ENCODE measurements around the gene PCDH11X.
A peak's percentile ranks its signal among the peaks of the same experiment; 100 is the strongest.
"Not testable (repeated sequence)": the region's sequence is repeated elsewhere in the genome, so short reads cannot be mapped to it uniquely, and the experiment has no call there.

The PCDH11X gene, protein sequence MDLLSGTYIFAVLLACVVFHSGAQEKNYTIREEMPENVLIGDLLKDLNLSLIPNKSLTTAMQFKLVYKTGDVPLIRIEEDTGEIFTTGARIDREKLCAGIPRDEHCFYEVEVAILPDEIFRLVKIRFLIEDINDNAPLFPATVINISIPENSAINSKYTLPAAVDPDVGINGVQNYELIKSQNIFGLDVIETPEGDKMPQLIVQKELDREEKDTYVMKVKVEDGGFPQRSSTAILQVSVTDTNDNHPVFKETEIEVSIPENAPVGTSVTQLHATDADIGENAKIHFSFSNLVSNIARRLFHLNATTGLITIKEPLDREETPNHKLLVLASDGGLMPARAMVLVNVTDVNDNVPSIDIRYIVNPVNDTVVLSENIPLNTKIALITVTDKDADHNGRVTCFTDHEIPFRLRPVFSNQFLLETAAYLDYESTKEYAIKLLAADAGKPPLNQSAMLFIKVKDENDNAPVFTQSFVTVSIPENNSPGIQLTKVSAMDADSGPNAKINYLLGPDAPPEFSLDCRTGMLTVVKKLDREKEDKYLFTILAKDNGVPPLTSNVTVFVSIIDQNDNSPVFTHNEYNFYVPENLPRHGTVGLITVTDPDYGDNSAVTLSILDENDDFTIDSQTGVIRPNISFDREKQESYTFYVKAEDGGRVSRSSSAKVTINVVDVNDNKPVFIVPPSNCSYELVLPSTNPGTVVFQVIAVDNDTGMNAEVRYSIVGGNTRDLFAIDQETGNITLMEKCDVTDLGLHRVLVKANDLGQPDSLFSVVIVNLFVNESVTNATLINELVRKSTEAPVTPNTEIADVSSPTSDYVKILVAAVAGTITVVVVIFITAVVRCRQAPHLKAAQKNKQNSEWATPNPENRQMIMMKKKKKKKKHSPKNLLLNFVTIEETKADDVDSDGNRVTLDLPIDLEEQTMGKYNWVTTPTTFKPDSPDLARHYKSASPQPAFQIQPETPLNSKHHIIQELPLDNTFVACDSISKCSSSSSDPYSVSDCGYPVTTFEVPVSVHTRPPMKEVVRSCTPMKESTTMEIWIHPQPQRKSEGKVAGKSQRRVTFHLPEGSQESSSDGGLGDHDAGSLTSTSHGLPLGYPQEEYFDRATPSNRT (N-terminal part only)

DNA sequence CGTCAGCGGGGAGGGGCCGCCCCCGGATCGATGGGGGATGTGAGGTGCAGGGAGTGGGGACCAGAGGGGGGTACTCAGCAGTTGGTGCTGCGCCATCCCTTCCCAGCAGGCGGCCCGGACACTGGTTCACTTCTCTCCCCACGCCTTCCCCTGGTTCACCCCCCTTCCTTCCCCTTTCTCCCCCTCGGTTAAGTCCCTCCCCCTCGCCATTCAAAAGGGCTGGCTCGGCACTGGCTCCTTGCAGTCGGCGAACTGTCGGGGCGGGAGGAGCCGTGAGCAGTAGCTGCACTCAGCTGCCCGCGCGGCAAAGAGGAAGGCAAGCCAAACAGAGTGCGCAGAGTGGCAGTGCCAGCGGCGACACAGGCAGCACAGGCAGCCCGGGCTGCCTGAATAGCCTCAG lies at the start of gene PCDH11X:
PCDH11X (plus strand) TSS at position 241 of the 400 bp plus-strand sequence. CDS start 56,130 bp downstream, outside the sequence.
- H3K9me3 ChIP-seq; H3K27me3 ChIP-seq (ENCODE audit: low read depth); in situ Hi-C loops (cut with MboI; ENCODE audit: low sequenced_read_pairs); H3K36me3 ChIP-seq (replicated peaks); H3K4me1 ChIP-seq: not testable (repeated sequence)
- peak within 1 kb of the TSS; percentile 30 for H3K4me3 ChIP-seq
- peak; percentile 64 to 91 for DNase-seq (ENCODE audit: low spot score in 2 of 2)

DNA sequence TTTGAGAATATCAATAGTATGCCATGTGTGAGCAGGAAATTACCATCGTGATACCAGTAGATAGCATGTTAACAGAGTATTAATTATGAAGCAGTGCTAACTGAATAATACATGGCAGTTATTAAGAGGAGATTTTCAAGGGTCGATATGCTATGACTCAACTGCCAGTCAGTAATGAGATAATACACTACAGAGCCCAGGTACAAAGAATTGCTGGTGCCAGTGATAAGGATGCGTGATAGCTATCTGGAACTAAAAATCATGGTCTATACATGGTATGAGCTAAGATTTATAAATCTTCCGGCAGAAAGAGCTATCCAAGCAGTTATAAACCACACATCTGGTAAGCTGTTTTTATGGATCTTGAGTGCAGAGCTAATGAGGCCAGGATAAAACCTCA lies 31.7 kb upstream of the PCDH11X start:
- H3K4me1 ChIP-seq; in situ Hi-C loops (cut with MboI; ENCODE audit: low sequenced_read_pairs); H3K9me3 ChIP-seq; H3K4me3 ChIP-seq; H3K27me3 ChIP-seq (ENCODE audit: low read depth); H3K36me3 ChIP-seq (replicated peaks); DNase-seq (ENCODE audit: low spot score in 2 of 2): not testable (repeated sequence)

DNA sequence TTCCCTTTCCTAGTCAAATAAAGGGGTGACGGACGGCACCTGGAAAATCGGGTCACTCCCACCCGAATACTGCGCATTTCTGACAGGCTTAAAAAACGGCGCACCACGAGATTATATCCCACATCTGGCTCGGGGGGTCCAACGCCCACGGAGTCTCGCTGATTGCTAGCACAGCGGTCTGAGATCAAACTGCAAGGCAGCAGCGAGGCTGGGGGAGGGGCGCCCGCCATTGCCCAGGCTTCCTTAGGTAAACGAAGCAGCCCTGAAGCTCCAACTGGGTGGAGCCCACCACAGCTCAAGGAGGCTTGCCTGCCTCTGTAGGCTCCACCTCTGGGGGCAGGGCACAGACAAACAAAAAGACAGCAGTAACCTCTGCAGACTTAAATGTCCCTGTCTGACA lies 26.2 kb upstream of the PCDH11X start:
- H3K9me3 ChIP-seq; H3K4me3 ChIP-seq; in situ Hi-C loops (cut with MboI; ENCODE audit: low sequenced_read_pairs): not testable (repeated sequence)

DNA sequence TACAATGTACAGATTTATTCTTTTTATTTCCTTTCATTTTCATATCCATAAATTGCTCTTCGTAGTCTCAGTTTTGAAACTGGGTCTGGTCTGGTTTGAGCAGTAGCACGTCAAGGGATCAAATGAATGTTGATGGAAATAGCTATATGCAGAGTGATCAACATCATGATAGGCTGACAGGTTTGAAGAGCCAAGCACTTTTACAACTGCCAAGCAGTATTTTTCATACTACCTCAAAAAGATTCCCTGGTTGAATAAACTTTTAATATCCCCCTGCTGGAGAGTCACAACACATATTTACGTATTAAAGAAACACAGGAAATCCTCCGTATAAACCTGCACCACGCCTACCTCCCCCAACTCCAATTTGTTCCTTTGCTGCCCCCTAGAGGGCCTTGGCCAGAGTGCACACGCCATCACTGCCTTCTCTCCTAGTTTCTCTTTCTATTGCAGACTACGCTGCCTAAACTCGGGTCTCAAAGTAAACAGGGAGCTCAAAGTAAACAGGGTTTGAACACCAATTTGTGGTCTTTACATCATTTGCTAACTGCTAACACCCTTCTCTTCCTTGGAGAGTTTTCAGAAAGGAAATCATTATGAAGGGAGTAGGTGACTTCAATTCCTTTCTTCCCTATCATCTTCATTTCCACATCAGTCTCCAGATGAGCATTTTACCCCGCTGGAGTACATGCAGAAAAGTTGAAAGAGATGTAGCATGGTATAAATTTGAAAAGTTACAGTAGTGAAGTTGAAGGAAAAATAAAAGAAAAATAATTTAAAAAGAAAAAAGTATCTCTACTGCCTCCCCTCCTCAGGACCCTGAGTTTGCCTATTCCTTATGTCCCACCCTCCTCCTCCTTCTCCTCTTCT lies 8.3 kb upstream of the PCDH11X start:
- H3K4me1 ChIP-seq; in situ Hi-C loops (cut with MboI; ENCODE audit: low sequenced_read_pairs); H3K4me3 ChIP-seq; H3K36me3 ChIP-seq (replicated peaks); H3K9me3 ChIP-seq; H3K27me3 ChIP-seq (ENCODE audit: low read depth); DNase-seq (ENCODE audit: low spot score in 2 of 2): not testable (repeated sequence)

More for the DNA sequence above, 26.2 kb upstream of the PCDH11X start:
- H3K36me3 ChIP-seq (replicated peaks); H3K27me3 ChIP-seq (ENCODE audit: low read depth); DNase-seq (ENCODE audit: low spot score in 2 of 2); H3K4me1 ChIP-seq: not testable (repeated sequence)

DNA sequence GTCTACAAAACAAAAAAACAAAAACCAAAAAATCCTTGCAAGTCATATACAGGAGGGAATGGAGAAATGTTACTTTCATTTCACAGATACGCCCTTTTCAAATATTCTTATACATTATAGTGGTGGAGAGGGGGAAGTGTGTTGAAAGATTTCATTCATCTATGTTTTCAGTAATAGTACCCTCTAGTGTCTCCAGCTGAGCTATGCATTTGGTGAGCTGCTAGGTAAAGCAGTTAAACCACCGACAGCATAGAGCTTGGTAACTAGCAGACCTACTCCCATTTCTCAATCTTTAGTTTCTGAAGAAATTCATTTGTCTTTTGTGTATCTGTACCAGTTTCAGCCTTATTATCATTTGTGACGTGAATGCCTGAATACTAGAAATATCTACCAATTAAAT lies 5.2 kb upstream of the PCDH11X start:
- H3K27me3 ChIP-seq (ENCODE audit: low read depth); DNase-seq (ENCODE audit: low spot score in 2 of 2); H3K36me3 ChIP-seq (replicated peaks); H3K4me3 ChIP-seq; H3K4me1 ChIP-seq; in situ Hi-C loops (cut with MboI; ENCODE audit: low sequenced_read_pairs); H3K9me3 ChIP-seq: not testable (repeated sequence)

DNA sequence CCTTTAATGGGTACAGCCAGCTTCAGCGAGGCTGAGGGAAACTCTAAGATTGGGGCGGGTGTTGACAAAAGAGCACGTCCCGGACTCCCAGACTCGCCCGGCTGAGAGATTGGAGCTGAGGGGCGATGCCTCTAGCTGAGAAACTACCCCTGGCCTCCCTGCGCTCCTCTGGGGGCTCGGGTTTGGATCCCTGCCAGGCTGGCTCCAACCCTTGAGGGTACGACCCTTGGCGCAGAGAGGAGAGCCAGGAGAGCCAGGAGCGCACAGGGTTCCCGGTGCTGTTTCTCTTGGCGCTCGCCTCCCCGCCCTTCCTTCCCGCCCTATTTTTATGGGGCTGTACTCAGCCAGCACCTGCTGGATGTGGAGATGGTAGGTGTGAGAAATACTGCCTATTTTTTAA lies 833 bp downstream of the PCDH11X start:
- H3K27me3 ChIP-seq (ENCODE audit: low read depth); H3K9me3 ChIP-seq; H3K4me1 ChIP-seq; in situ Hi-C loops (cut with MboI; ENCODE audit: low sequenced_read_pairs); H3K36me3 ChIP-seq (replicated peaks): not testable (repeated sequence)
- DNase-seq (ENCODE audit: low spot score in 2 of 2): peak in 1 of 2 experiments; percentile 19
- peak overlapping the region; percentile 30 for H3K4me3 ChIP-seq

DNA sequence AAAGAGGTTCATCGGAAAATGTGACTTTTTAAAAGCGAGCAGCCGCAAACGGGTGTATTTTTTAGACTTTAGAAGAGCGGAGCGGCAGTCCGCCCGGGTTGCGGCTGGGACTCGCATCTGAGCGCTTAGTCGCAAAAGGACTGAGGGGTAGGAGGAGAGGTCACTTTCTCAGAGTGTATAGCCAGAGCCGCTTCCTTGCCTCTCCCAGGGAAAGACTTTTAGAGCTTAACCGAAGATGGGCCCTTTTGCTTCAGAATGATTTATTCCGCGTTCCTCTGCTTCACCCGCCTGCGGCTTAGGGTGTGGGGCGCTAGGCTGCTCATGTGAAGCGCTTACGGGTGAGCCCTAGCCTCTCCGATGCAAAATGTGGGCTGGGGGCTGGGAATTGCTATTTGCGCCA lies 1.5 kb downstream of the PCDH11X start:
- H3K4me1 ChIP-seq; DNase-seq (ENCODE audit: low spot score in 2 of 2); H3K27me3 ChIP-seq (ENCODE audit: low read depth); H3K36me3 ChIP-seq (replicated peaks); H3K4me3 ChIP-seq; in situ Hi-C loops (cut with MboI; ENCODE audit: low sequenced_read_pairs); H3K9me3 ChIP-seq: not testable (repeated sequence)

DNA sequence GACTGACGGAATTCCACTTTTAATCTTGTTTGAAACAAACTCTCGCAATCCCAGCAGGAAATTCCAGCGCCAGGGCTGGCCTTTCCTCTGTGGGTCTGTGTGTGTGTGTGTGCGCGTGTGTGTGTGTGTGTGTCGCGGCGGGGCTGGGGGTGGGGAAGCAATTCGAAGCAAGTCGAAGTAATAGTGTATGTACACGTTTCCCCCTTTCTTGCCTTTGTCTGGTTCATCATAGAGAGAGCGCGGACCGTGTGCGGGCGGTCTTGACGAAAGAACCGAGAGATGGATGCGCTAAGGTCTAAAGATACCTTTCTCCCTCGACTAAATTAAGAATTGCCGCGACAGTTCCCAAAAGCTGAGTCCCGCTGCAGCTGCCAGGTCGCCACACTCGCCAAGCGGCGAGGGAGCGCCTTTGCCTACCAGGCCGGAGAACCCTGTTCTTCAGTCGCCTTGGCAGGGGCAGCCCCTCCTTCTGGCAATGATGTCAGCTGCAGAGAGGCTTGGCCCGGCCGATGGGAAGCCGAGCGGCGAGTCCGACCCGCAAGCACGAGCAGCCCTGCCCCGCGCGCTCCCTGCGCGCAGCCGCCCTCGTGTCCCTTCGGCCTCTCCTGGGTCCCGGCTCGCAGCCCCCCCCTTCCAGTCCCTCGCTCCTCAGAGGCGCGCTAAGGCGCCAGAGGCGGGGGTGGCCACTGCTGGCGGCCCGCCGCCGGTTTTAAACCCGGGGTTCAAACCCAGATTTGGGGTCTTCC lies 2.6 kb downstream of the PCDH11X start:
- in situ Hi-C loops (cut with MboI; ENCODE audit: low sequenced_read_pairs); H3K4me1 ChIP-seq; H3K36me3 ChIP-seq (replicated peaks); H3K4me3 ChIP-seq; DNase-seq (ENCODE audit: low spot score in 2 of 2); H3K27me3 ChIP-seq (ENCODE audit: low read depth); H3K9me3 ChIP-seq: not testable (repeated sequence)

DNA sequence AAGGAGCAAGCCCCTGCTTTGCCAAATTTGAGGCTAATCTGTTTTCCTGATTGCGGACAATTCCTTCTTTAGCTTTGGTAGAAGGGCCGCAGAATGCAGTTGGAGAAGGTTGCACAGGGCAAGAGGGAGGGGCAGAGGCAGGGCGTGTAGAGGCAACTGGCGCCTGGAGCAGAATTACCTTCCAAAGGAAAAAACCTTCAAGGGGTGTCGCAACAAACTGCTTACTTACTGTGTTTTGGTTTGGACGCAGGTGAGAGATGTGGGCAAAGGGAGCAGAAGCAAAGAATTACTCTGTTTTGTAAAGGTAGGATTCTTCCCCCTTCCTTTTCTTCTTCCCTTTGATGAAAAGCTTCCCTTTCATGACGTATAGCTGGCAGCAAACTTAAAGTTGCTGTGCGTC lies 3.6 kb downstream of the PCDH11X start:
- DNase-seq (ENCODE audit: low spot score in 2 of 2); H3K36me3 ChIP-seq (replicated peaks); H3K9me3 ChIP-seq; H3K4me1 ChIP-seq; H3K4me3 ChIP-seq; H3K27me3 ChIP-seq (ENCODE audit: low read depth); in situ Hi-C loops (cut with MboI; ENCODE audit: low sequenced_read_pairs): not testable (repeated sequence)

DNA sequence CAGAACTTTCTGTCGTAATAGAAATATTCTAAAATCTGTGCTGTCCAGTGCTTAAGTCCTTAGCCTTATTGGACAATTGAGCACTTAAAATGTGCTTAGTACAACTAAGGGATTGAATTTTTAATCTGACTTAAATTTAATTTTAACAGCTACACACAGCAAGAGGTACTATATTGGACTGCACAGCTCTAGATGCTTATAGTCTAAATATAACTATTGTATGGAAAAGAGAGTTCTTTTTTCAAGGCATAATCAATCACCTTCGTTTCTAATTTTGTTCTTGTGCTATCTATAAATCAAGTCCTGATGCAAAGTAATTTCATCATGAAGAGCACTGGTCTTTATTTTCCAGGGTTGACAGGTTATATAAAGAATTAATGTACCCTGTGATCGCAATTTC lies 38.4 kb downstream of the PCDH11X start:
- not testable (repeated sequence) for H3K36me3 ChIP-seq (replicated peaks)

DNA sequence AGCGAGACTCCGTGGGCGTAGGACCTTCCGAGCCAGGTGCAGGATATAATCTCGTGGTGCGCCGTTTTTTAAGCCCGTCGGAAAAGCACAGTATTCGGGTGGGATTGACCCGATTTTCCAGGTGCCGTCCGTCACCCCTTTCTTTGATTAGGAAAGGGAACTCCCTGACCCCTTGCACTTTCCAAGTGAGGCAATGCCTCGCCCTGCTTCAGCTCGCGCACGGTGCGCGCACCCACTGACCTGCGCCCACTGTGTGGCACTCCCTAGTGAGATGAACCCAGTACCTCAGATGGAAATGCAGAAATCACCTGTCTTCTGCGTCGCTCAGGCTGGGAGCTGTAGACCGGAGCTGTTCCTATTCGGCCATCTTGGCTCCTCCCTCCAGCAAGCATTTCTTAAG lies 46.1 kb downstream of the PCDH11X start:
- H3K4me3 ChIP-seq; in situ Hi-C loops (cut with MboI; ENCODE audit: low sequenced_read_pairs); H3K9me3 ChIP-seq; DNase-seq (ENCODE audit: low spot score in 2 of 2); H3K4me1 ChIP-seq; H3K36me3 ChIP-seq (replicated peaks); H3K27me3 ChIP-seq (ENCODE audit: low read depth): not testable (repeated sequence)

More for the DNA sequence above, 38.4 kb downstream of the PCDH11X start:
- H3K9me3 ChIP-seq; DNase-seq (ENCODE audit: low spot score in 2 of 2); in situ Hi-C loops (cut with MboI; ENCODE audit: low sequenced_read_pairs); H3K4me3 ChIP-seq; H3K4me1 ChIP-seq; H3K27me3 ChIP-seq (ENCODE audit: low read depth): not testable (repeated sequence)

All from HAP-1 (cell line).